NT2/D1 (cell line): ENCODE measurements around the gene ZMYND11.

Experiments
- DNase-seq: peaks from one replicate; pipeline ENCODE4 v3.0.0-alpha.2; 2011; ENCODE audit warnings: low read depth, low spot score
- H3K27me3 ChIP-seq: 2 replicates; pipeline ENCODE4 v1.6.0; 2011; ENCODE audit warnings: mild to moderate bottlenecking; ENCODE audit not compliant: insufficient read length, insufficient read depth
- H3K36me3 ChIP-seq: 2 replicates; pipeline ENCODE4 v1.6.1; 2011; ENCODE audit warnings: mild to moderate bottlenecking, low read length, mixed read lengths; ENCODE audit not compliant: insufficient read depth, insufficient read length
- H3K4me1 ChIP-seq: 2 replicates; pipeline ENCODE4 v1.5.1; 2011; ENCODE audit not compliant: insufficient read depth, insufficient read length
- H3K4me3 ChIP-seq: 2 replicates; pipeline ENCODE4 v1.5.1; 2011; ENCODE audit warnings: low read depth; ENCODE audit not compliant: insufficient read length
- H3K9ac ChIP-seq: 2 replicates; pipeline ENCODE4 v1.6.0; 2011; ENCODE audit warnings: low read depth; ENCODE audit not compliant: insufficient read length
- H3K9me3 ChIP-seq: 2 replicates; pipeline ENCODE4 v1.5.1; 2011; ENCODE audit warnings: mild to moderate bottlenecking, low read length; ENCODE audit not compliant: insufficient read depth
- SUZ12 ChIP-seq: IDR thresholded peaks from 2 replicates; pipeline ENCODE4 v1.6.1; 2011; ENCODE audit not compliant: insufficient read length, insufficient read depth; ENCODE audit errors: extremely low read depth
- YY1 ChIP-seq: IDR thresholded peaks from 2 replicates; pipeline ENCODE4 v1.6.1; 2011; ENCODE audit not compliant: insufficient read length, insufficient read depth
- ZNF274 ChIP-seq: IDR thresholded peaks from 2 replicates; pipeline ENCODE4 v1.6.1; 2011; ENCODE audit warnings: mild to moderate bottlenecking, low read depth, low read length

The ZMYND11 gene

DNA sequence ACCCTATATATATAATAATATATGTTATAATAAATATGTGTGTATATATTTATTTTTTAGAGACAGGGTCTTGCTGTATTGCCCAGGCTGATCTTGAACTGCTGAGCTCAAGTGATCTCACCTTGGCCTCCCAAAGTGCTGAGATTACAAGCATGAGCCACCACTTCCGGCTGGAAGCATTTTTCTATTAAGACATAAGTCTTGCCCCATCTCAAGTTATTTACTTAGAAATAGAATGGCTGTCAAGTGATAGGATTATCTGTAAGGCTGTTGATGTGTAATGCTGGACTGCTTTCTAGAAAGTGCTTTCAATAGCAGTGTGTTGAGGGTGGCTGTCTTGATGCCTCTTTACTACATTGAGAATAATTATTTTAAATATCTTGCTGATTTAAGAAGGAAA lies 65.2 kb downstream of the ZMYND11 start:
- H3K27me3 ChIP-seq = no peaks in the 10 kb centered on the region
- no peak for DNase-seq
- H3K9ac ChIP-seq = no peak overlapping the region
- H3K4me3 ChIP-seq = no peak overlapping the region
- H3K9me3 ChIP-seq = no peaks in the 10 kb centered on the region
- TF ChIP-seq SUZ12 (no peak), YY1 (no peak)
- H3K36me3 ChIP-seq = peaks cover 5% of the 10 kb centered on the region
- no peaks in the 10 kb centered on the region for H3K4me1 ChIP-seq

DNA sequence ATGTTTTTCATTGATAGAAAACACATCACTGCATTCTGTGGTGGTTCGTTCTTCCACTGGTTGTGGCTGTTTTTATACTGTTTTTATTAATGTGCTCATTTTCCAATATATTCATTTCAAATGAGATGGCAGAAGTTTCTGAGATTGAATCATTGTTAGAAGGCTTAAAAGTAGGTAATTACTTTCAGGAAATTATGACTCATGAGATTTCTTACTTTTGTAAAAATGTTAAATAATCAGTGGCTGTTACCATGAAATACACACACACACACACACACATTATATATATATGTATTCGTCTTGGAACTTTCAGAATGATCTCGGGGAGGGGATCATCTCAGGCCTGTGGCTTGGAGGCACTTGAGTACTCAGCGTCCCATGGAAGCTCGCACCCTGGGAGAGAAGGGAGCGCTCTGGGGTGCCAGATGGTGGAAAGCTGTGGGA lies 66.1 kb downstream of the ZMYND11 start:
- Histone ChIP-seq H3K9me3 (no peaks in the 10 kb centered on the region), H3K4me3 (no peak overlapping the region), H3K36me3 (peaks cover 5% of the 10 kb centered on the region), H3K27me3 (no peaks in the 10 kb centered on the region), H3K9ac (no peak overlapping the region), H3K4me1 (no peaks in the 10 kb centered on the region)
- no peak for TF ChIP-seq ZNF274
- TF ChIP-seq YY1 = no peak
- no peak for TF ChIP-seq SUZ12
- DNase-seq = no peak

- H3K4me3 ChIP-seq = no peak overlapping the region
- peaks cover 11% of the 10 kb centered on the region for H3K36me3 ChIP-seq
- H3K9ac ChIP-seq = no peak overlapping the region
- no peaks in the 10 kb centered on the region for H3K27me3 ChIP-seq
- H3K9me3 ChIP-seq = no peaks in the 10 kb centered on the region; the same call in 1 of the 2 replicates
- H3K4me1 ChIP-seq = no peaks in the 10 kb centered on the region
- TF ChIP-seq YY1 = no peak
- TF ChIP-seq SUZ12 = no peak
- TF ChIP-seq ZNF274 = no peak
- DNase-seq = no peak
These were observed 73.4 kb downstream of the ZMYND11 start for GRCh38 chr10:208616-209015.

GRCh38 chr10:209357-209756 lies 74.1 kb downstream of the ZMYND11 start:
- no peak for DNase-seq
- Histone ChIP-seq H3K4me3 (no peak overlapping the region), H3K9ac (no peak overlapping the region), H3K36me3 (peaks cover 11% of the 10 kb centered on the region), H3K27me3 (no peaks in the 10 kb centered on the region), H3K4me1 (no peaks in the 10 kb centered on the region), H3K9me3 (no peaks in the 10 kb centered on the region; the same call in 1 of the 2 replicates)
- no peak for TF ChIP-seq ZNF274
- no peak for TF ChIP-seq YY1
- TF ChIP-seq SUZ12 = no peak

DNA sequence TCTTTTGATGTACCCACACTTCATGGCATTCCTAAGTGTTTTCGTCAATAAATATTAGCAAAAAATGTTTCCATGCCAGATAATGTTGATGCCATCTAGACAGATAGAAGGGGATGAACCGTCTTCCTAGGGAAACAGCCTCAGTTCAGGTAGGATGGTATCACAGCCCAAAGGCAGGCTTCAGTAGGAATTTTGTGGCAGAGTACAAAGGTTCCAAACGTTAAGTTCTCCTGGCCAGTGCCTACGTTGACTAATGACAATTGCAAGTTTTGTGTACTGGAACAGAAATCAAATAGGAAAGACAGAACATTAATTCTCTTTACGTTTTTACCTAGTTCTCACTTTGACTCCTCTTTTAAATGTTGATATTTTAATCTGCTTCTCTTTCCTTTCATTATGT lies 75.0 kb downstream of the ZMYND11 start:
- no peaks in the 10 kb centered on the region for H3K4me1 ChIP-seq
- H3K27me3 ChIP-seq = no peaks in the 10 kb centered on the region
- no peaks in the 10 kb centered on the region; the same call in 1 of the 2 replicates for H3K9me3 ChIP-seq
- H3K4me3 ChIP-seq = no peak overlapping the region
- H3K36me3 ChIP-seq = peaks cover 11% of the 10 kb centered on the region
- H3K9ac ChIP-seq = no peak overlapping the region
- no peak for DNase-seq
- TF ChIP-seq YY1 (no peak), ZNF274 (no peak)

GRCh38 chr10:215444-215843 lies 80.2 kb downstream of the ZMYND11 start:
- H3K4me1 ChIP-seq = no peaks in the 10 kb centered on the region
- H3K9ac ChIP-seq = no peak overlapping the region
- peaks cover 3% of the 10 kb centered on the region for H3K36me3 ChIP-seq
- TF ChIP-seq SUZ12 (no peak), YY1 (no peak), ZNF274 (no peak)
- no peaks in the 10 kb centered on the region for H3K27me3 ChIP-seq
- H3K4me3 ChIP-seq = no peak overlapping the region
- no peak for DNase-seq
- H3K9me3 ChIP-seq = no peaks in the 10 kb centered on the region

DNA sequence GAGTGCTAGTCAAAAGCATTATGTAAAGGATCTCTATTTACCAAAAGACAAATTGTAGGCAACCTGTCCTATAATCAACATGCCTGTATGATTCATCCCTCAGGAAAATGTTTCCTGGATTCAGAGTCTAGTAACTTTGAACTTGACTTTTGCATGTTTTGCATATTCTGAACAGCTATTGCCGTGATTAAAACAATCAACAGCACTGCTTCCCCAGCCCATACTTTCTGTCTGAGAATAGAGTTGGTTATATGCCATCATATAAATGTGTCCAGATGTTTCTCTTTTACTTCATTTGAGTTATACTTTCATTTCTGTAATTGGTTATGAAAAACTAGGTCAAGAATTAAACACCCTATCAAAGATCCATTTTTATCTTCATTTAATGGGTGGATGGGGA lies 83.5 kb downstream of the ZMYND11 start:
- H3K9ac ChIP-seq = no peak overlapping the region
- H3K9me3 ChIP-seq = no peaks in the 10 kb centered on the region
- TF ChIP-seq SUZ12 (no peak), YY1 (no peak), ZNF274 (no peak)
- no peak for DNase-seq
- no peak overlapping the region for H3K4me3 ChIP-seq
- H3K4me1 ChIP-seq = no peaks in the 10 kb centered on the region
- H3K27me3 ChIP-seq = no peaks in the 10 kb centered on the region
- no peaks in the 10 kb centered on the region for H3K36me3 ChIP-seq
